ENCODE data around the gene FAIM2.

FAIM2 gene

DNA sequence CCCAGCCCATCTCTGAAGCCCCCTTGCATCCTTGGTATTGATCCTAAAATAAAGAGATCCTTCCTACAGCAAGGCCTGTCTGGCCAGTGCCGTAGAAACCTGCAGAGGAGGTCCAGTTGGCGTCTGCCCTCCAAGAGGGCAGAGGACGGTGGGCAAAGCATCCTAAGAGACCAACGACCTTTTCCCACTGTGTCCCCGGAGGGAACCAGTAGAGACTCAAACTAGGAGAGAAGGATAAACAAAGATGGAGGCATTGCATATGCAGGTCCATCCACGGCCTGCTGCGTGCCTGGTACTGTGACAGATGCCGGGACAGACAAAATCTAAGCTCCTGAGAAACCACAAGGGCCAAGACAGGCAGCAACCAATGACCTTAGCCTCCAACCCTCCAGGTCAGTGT, 79.3 kb downstream of the FAIM2 start:
- no peak for DNase-seq (ENCODE audit: low read depth, low spot score)

DNA sequence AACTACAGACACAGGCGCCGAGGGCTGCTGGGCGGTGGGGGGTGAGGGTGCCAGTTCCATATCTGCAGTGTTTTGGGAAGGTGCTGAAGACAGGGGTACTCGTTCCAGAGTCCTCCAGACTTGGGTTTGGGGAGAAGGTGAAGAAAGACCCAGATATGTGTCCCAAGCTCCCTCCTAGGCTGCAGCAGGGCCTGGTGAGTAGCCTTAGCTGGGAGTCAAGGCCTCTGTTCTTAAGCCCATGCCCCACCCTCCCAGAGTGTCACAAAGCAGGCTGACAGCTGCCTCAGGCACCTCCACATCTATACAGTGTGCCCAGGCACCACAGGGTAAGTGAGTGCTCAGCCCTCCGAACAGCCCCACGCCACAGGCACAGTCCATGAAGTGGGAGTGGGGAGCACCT, 79.7 kb downstream of the FAIM2 start:
- DNase-seq (ENCODE audit: low read depth, low spot score), result no peak

DNA sequence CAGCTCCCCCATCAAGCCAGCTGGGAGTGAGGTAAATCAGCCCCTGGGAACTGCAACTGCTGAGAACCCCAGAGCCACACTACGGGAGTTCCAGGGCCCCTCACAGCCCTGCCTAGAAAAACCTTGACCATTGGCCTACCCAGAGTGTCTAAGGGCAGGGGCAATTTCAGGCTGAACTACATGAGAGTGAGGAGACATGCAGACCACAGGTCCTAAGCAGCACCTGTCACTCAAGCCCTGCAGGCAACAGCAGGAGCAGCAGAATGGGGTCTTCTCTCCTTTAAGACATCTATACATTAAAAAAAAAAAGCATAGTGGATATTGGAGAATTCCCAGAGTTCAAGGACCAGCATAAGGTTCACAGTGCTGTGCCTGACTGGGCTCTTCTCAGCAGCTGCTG, 80.3 kb downstream of the FAIM2 start:
- no peak for DNase-seq (ENCODE audit: low read depth, low spot score)

DNA sequence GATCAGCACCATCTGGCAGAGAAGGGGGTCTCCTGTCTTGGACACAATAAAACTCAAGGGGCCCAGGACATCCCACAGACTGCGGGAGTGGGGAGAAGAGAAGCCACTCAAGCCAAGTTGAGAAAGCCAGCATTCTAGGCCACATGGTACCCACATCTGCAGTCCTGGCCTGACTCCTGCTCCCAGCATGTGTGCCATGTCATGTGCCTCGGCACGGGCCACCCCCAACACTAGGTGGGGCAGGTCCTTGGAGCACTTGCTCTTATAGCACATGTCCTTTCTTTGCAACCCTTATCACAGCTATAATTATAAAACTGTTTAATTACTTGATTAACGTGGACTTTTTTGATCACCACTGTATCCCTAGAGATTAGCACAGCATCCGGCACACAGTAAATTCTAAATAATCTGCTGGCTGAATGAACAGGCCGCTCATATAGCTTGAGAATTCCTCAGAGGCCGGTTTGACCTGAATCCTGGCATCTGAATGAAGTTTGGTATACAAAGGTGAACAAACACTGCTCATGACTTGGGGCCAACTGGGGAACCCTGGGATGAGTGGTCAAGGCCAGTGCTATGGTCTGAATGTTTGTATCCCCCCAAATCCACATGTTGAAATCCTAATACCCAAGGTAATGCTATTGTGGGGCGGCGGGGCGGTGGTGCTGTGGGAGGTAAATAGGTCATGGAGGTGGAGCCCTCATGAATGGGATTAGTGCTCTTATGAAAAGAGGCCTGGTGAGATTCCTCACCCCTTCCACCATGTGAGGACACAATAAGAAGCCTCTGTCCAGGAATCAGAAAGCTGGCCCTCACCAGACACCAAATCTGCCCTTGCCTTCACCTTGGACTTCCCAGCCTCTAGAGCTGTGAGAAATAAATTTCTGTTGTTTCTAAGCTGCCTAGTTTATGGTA, 82.1 kb downstream of the FAIM2 start:
- DNase-seq (ENCODE audit: low read depth, low spot score), result no peak

DNA sequence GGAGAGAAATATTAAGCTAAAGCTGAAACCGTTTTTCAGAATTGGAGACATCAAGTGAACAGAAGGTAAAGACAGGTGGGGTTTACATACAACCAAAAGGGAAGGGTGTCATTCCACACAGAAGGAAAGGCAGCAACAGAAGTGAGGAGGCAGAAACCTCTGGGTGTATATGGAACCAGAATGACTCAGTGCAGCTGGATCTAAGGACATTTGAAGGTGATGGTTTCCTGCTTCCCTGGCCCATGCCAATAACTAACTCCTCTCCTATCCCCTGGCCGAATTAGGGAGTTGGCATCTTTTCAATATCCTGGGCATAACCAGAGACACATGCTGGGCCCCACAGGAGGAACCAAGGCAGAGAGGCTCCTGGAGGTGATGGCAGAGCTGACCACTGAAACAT, 83.9 kb downstream of the FAIM2 start:
- no peak for DNase-seq (ENCODE audit: low read depth, low spot score)

DNA sequence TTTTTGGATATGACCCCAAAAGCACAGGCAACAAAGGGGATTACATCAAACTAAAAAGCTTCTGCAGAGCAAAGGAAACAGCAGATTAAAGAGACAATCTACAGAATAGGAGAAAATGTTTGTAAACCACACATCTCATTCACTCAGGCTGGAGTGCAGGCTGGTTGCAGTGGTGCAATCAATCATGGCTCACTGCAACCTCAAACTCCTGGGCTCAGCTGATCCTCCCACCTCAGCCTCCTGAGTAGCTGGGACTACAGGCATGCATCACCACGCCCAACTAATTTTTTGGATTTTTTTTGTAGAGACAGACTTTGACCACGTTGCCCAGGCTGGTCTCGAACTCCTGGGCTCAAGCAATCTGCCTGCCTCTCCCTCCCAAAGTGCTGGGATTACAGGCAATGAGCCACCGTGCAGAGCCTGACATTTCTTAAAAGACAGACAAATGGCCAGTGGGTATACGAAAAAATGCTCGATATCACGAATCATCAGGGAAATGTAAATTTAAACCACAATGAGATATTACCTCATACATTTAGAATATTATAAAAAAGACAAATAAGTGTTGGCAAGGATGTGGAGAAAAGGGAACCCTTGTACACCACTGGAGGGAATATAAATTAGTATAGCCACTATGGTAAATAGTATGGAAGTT, 85.3 kb downstream of the FAIM2 start:
- DNase-seq (ENCODE audit: low read depth, low spot score), result no peak

Measured in smooth muscle cell of the brain vasculature (primary cell).